Erythroblast (primary cell): ENCODE results near the gene VENTX.

ENCODE experiments used
- GATA1 ChIP-seq: IDR thresholded peaks from 2 replicates; pipeline ENCODE4 v1.6.1; 2011; ENCODE audit warnings: low read depth, mild to moderate bottlenecking, control low read depth, low read length, moderate library complexity
- POLR2A ChIP-seq: IDR thresholded peaks from 2 replicates; pipeline ENCODE4 v1.6.1; 2011; ENCODE audit warnings: mild to moderate bottlenecking, low read length

- TF ChIP-seq POLR2A (no peak), GATA1 (no peak)
Measured at GRCh38 chr10:133227256-133227655, 10.4 kb upstream of the VENTX start.
